Measurements from ENCODE around the gene KATNA1.

KATNA1 gene

DNA sequence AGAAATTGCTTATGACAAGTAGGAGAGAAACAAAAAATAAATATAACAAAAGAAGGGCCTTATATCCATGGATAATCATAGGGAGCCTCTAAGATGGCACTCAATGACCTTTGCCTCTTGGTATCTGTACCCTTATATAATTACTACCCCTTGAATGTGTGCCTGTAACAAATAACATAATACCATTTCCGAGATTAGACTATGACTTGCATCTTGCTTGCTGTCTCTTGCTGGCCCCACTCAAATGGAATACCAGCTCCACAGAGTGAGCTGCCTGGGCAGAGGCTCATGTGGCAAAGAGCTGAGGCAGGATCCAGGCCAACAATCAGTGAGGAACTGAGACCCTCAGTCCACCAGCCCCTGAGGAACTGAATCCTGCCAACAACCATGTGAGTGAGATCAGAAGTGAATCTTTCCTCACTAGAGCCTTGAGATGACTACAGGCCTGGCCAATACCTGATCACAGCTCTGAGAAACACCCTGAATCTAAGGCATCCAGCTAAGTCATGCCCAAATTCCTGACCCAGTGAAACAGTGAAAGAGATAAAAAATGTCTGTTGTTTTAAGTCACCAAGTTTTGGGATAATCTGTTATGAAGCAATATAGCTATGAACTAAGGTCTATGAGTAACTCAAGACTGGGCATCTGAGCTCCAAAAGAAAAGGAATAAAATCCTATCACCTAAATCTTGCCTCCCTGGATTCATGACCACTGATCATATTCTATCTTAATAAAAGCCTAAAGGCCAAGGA lies 5.5 kb downstream of the KATNA1 start:
- Mint-ChIP-seq H3K4me3 (no peak overlapping the region), H3K36me3 (ENCODE audit: low read depth) (peaks cover 38% of the 10 kb centered on the region), H3K9me3 (no peaks in the 10 kb centered on the region), H3K27ac (no peak overlapping the region), H3K4me1 (ENCODE audit: low read depth) (peaks cover 47% of the 10 kb centered on the region), H3K27me3 (no peaks in the 10 kb centered on the region)
- no peak for DNase-seq

DNA sequence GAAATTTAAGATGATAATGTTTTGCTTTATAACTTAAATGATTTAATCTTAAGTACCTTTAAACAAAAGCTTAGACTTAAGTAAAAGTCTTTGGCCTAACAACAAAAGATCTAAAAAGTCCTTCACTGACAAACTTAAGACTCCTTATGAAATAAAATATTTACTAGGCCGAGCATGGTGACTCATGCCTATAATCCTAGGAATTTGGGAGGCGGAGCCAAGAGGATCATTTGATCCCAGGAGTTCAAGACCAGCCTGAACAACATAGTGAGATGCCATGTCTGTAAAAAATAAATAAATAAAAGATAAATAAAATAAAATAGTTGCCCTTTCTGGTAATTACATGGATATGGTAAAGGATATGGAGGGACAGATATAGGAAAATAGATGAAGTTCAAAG lies 12.4 kb downstream of the KATNA1 start:
- DNase-seq, result no peak
- no peak overlapping the region for H3K27ac Mint-ChIP-seq

GRCh38 chr6:149634315-149634714 lies 14.2 kb downstream of the KATNA1 start:
- H3K4me3 Mint-ChIP-seq, result no peak overlapping the region
- H3K27me3 Mint-ChIP-seq, result no peaks in the 10 kb centered on the region
- H3K9me3 Mint-ChIP-seq, result no peaks in the 10 kb centered on the region
- H3K36me3 Mint-ChIP-seq (ENCODE audit: low read depth), result peaks cover 52% of the 10 kb centered on the region
- no peak overlapping the region for H3K27ac Mint-ChIP-seq
- no peak for DNase-seq
- H3K4me1 Mint-ChIP-seq (ENCODE audit: low read depth), result peaks cover 4% of the 10 kb centered on the region

More for the DNA sequence above, 12.4 kb downstream of the KATNA1 start:
- Mint-ChIP-seq H3K36me3 (ENCODE audit: low read depth) (peaks cover 45% of the 10 kb centered on the region), H3K4me3 (no peak overlapping the region), H3K4me1 (ENCODE audit: low read depth) (peaks cover 2% of the 10 kb centered on the region), H3K9me3 (no peaks in the 10 kb centered on the region), H3K27me3 (no peaks in the 10 kb centered on the region)

DNA sequence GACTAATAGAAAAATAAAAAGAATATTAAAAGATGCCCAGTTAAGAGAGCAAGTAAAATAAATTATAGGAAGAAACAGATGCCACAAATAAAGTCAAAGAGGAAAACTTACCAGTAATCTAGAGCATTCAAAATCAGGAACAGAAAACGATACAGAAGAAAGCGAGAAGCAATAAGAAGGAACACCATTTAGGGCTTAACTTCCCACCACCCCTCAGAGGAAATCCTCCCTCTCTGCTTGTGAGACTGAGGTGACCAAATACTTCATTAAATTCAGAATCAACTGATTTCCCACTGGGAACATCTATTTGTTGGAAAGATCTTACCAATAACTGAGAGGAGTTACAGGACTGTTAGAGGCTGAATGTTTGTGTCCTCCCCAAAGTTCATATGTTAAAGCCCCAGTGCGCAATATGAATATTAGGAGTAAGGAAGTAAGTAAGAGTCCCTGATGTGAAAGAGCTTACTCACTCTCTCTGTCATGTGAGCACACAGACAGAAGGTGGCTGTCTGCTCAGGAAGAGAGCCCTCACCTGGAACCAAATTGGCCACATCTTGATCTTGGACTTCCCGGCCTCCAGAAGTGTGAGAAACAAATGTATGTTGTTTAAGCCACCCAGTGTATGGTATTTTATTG lies 19.5 kb downstream of the KATNA1 start:
- Mint-ChIP-seq H3K27ac (peak overlapping the region; percentile 78), H3K27me3 (no peaks in the 10 kb centered on the region), H3K4me1 (ENCODE audit: low read depth) (peaks cover 9% of the 10 kb centered on the region), H3K9me3 (no peaks in the 10 kb centered on the region), H3K36me3 (ENCODE audit: low read depth) (peaks cover 55% of the 10 kb centered on the region), H3K4me3 (no peak overlapping the region)
- no peak for DNase-seq

- Mint-ChIP-seq H3K9me3 (no peaks in the 10 kb centered on the region), H3K27me3 (no peaks in the 10 kb centered on the region), H3K27ac (peak overlapping the region; percentile 10), H3K36me3 (ENCODE audit: low read depth) (peaks cover 62% of the 10 kb centered on the region), H3K4me3 (no peak overlapping the region), H3K4me1 (ENCODE audit: low read depth) (peaks cover 9% of the 10 kb centered on the region)
- no peak for DNase-seq
These were observed 20.8 kb downstream of the KATNA1 start for GRCh38 chr6:149627672-149628071.

GRCh38 chr6:149615805-149616204 lies 32.7 kb downstream of the KATNA1 start:
- no peak for DNase-seq
- no peak overlapping the region for H3K27ac Mint-ChIP-seq
- H3K9me3 Mint-ChIP-seq, result peaks cover 3% of the 10 kb centered on the region
- peaks cover 11% of the 10 kb centered on the region for H3K4me1 Mint-ChIP-seq (ENCODE audit: low read depth)
- H3K4me3 Mint-ChIP-seq, result no peak overlapping the region
- H3K36me3 Mint-ChIP-seq (ENCODE audit: low read depth), result peaks cover 75% of the 10 kb centered on the region
- no peaks in the 10 kb centered on the region for H3K27me3 Mint-ChIP-seq

- no peak overlapping the region for H3K27ac Mint-ChIP-seq
- H3K4me3 Mint-ChIP-seq, result no peak overlapping the region
- H3K36me3 Mint-ChIP-seq (ENCODE audit: low read depth), result peaks cover 69% of the 10 kb centered on the region
- H3K9me3 Mint-ChIP-seq, result peaks cover 3% of the 10 kb centered on the region
- H3K27me3 Mint-ChIP-seq, result no peaks in the 10 kb centered on the region
- H3K4me1 Mint-ChIP-seq (ENCODE audit: low read depth), result peaks cover 14% of the 10 kb centered on the region
- DNase-seq, result no peak
These were observed 34.2 kb downstream of the KATNA1 start for GRCh38 chr6:149614337-149614736.

DNA sequence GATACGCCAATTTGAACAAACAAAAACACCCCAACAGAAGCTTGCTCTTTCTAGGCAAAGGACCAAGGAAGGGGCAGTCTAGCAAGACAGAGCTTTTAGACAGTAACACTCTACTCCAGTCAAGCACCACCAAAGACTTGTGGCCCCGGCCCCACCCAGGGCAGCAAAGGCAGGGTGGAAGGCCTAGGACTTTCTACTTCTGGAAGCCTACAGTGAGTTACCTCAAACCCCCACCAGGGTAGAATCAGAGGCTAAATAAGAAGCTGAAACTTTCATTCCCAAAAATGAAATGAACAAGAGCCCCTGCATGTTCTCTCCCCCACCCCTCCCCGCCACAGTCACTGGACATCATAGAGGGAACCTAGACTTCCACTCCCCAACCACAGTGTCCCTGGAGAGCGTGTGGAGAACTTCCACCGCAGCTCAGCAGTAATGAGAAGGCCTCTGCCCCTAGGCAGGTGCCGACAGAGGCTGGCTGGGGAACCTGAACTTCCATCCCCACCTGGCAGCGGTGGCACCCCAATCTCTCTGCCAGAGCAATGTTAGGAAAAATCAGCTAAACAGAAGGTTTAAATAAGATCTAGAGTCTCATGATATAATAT lies 40.0 kb downstream of the KATNA1 start:
- Mint-ChIP-seq H3K4me3 (no peak overlapping the region), H3K36me3 (ENCODE audit: low read depth) (peaks cover 43% of the 10 kb centered on the region), H3K27ac (no peak overlapping the region), H3K9me3 (peaks cover 3% of the 10 kb centered on the region), H3K27me3 (no peaks in the 10 kb centered on the region), H3K4me1 (ENCODE audit: low read depth) (peaks cover 14% of the 10 kb centered on the region)
- no peak for DNase-seq

GRCh38 chr6:149600508-149600907 lies 48.0 kb downstream of the KATNA1 start:
- H3K27me3 Mint-ChIP-seq, result no peaks in the 10 kb centered on the region
- no peaks in the 10 kb centered on the region for H3K4me1 Mint-ChIP-seq (ENCODE audit: low read depth)
- no peak for DNase-seq
- H3K36me3 Mint-ChIP-seq (ENCODE audit: low read depth), result peaks cover 78% of the 10 kb centered on the region
- no peak overlapping the region for H3K4me3 Mint-ChIP-seq
- no peak overlapping the region for H3K27ac Mint-ChIP-seq
- H3K9me3 Mint-ChIP-seq, result no peaks in the 10 kb centered on the region

GRCh38 chr6:149593408-149593807 lies 55.1 kb downstream of the KATNA1 start:
- no peak overlapping the region for H3K27ac Mint-ChIP-seq

DNA sequence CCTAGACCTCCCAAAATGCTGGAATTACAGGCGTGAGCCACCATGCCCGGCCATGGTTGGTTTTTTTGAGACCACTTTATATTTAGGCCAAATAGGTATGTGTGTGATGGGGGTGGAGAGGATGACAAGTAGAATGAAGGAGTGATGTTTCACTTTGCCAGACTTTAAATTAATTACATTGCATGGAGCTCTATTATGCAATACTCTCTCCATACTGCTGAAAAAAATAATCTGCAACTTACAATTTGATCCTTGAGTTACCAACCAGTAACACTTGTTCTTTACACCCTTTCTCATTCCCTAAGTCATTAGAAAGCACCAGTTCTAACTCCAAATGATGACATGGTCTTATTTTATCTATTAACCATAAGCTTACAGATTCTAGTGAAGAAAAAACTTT lies 55.5 kb downstream of the KATNA1 start:
- H3K9me3 Mint-ChIP-seq, result no peaks in the 10 kb centered on the region
- H3K27ac Mint-ChIP-seq, result no peak overlapping the region
- DNase-seq, result no peak
- H3K36me3 Mint-ChIP-seq (ENCODE audit: low read depth), result peaks cover 76% of the 10 kb centered on the region
- no peaks in the 10 kb centered on the region for H3K4me1 Mint-ChIP-seq (ENCODE audit: low read depth)
- no peak overlapping the region for H3K4me3 Mint-ChIP-seq
- H3K27me3 Mint-ChIP-seq, result no peaks in the 10 kb centered on the region

More at GRCh38 chr6:149593408-149593807, 55.1 kb downstream of the KATNA1 start:
- Mint-ChIP-seq H3K4me3 (no peak overlapping the region), H3K27me3 (no peaks in the 10 kb centered on the region), H3K9me3 (no peaks in the 10 kb centered on the region), H3K36me3 (ENCODE audit: low read depth) (peaks cover 74% of the 10 kb centered on the region), H3K4me1 (ENCODE audit: low read depth) (no peaks in the 10 kb centered on the region)
- DNase-seq, result no peak

DNA sequence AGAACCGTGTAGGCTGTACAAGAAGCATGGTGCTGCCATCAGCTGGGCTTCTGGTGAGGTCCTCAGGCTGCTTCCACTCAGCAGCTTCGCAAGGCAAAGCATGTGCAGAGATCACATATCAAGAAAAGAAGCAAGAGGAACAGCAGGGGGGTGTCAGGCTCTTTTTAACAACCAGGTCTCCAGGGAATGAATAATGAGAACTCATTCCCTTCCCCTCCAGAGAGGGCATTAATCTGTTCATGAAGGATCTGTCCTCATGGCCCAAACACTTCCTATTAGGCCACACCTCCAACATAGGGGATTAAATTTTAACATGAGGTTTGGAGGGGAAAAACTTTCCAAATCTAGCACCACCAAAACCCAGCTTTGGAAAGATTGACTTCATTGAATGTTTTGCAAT lies 62.4 kb downstream of the KATNA1 start:
- Mint-ChIP-seq H3K9me3 (no peaks in the 10 kb centered on the region), H3K4me3 (no peak overlapping the region), H3K4me1 (ENCODE audit: low read depth) (no peaks in the 10 kb centered on the region), H3K36me3 (ENCODE audit: low read depth) (peaks cover 73% of the 10 kb centered on the region), H3K27ac (peak overlapping the region; percentile 74), H3K27me3 (no peaks in the 10 kb centered on the region)
- no peak for DNase-seq

GRCh38 chr6:149581349-149581748 lies 67.2 kb downstream of the KATNA1 start:
- H3K9me3 Mint-ChIP-seq, result no peaks in the 10 kb centered on the region
- H3K4me3 Mint-ChIP-seq, result no peak overlapping the region
- H3K36me3 Mint-ChIP-seq (ENCODE audit: low read depth), result peaks cover 70% of the 10 kb centered on the region
- H3K27ac Mint-ChIP-seq, result no peak overlapping the region
- H3K27me3 Mint-ChIP-seq, result no peaks in the 10 kb centered on the region
- DNase-seq, result no peak
- H3K4me1 Mint-ChIP-seq (ENCODE audit: low read depth), result no peaks in the 10 kb centered on the region

DNA sequence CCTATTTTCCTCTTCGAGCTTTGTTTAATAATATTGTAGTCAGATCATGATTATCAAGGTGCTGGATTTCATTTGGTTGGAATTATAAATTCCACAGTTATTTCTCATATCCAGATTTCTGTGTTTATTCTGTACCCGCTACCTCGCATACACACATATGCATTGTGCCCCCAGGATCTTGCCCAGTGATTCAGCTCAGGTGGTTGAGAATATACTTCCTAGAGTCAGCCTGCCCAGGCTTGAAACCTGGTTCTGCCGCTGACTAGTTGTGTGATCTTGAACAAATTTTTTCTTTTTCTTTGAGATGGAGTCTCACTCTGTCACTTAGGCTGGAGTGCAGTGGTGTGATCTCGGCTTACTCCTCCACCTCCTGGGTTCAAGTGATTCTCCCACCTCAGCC lies 67.6 kb downstream of the KATNA1 start:
- H3K4me1 Mint-ChIP-seq (ENCODE audit: low read depth), result no peaks in the 10 kb centered on the region
- H3K4me3 Mint-ChIP-seq, result no peak overlapping the region
- DNase-seq, result no peak
- H3K27ac Mint-ChIP-seq, result no peak overlapping the region
- no peaks in the 10 kb centered on the region for H3K9me3 Mint-ChIP-seq
- H3K27me3 Mint-ChIP-seq, result no peaks in the 10 kb centered on the region
- H3K36me3 Mint-ChIP-seq (ENCODE audit: low read depth), result peaks cover 70% of the 10 kb centered on the region

DNA sequence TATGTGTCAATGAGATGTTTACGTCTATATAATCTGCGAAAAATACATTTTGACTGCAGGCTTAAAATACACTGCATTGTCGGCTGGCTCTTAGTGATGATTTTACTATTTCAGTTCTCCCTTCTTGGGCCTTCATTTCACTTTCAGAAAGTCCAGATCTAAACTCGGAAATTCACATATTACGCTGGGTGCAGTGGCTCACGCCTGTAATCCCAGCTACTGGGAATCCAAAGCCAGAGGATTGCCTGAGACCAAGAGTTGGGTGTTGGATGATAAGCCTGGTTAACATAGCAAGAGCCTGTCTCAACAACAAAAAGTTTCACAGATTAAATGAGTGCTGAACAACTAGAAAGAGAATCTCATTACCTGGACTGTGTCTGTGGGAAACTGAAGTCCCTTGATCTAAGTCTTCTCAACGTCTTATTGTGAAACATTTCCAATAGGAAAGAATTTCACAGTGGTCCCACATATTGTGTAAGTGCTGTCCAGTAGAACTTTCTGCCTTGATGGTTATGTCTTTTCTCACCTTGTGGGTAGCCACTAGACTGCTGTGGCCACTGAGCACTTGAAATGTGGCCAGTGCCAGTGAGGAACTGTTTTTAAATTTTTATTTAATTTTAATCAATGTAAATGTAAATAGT lies 80.4 kb downstream of the KATNA1 start:
- H3K4me1 Mint-ChIP-seq (ENCODE audit: low read depth), result peaks cover 35% of the 10 kb centered on the region
- no peaks in the 10 kb centered on the region for H3K27me3 Mint-ChIP-seq
- no peak for DNase-seq
- peak overlapping the region; percentile 92 for H3K4me3 Mint-ChIP-seq
- H3K27ac Mint-ChIP-seq, result no peak overlapping the region
- no peaks in the 10 kb centered on the region for H3K9me3 Mint-ChIP-seq
- H3K36me3 Mint-ChIP-seq (ENCODE audit: low read depth), result peaks cover 11% of the 10 kb centered on the region

All from activated T-cell treated with anti-CD3 and anti-CD28 coated beads, Interleukin-2, amount 50 U/mL, for 24 hours (primary cell).